AG08396 (cell line): ENCODE results near the gene CDK6.
"Not testable (repeated sequence)": the region's sequence is repeated elsewhere in the genome, so short reads cannot be mapped to it uniquely, and the experiment has no call there.

Experiments used
- DNase-seq: peaks from one replicate; pipeline ENCODE4 v3.0.0; 2012; ENCODE audit warnings: low spot score, mixed read lengths

The CDK6 gene

DNA sequence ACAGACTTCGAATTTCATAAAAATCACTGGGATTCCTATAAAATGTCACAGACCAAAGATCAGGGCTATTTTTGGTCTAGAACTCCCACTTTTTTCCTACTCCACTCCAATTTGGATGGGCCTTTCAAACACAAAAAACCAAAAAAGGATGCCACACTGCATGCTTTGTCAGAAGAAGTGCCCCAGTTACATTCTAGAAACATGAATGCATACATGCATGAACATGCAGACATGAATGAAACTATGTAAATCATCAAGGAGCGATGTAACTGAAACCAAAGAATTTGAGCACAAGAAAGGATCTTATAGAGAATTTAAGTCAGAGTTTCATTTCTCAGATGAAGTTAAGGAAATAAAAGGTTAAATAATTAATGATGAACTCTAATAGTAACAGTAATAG, 214.3 kb downstream of the CDK6 start:
- no peak for DNase-seq

DNA sequence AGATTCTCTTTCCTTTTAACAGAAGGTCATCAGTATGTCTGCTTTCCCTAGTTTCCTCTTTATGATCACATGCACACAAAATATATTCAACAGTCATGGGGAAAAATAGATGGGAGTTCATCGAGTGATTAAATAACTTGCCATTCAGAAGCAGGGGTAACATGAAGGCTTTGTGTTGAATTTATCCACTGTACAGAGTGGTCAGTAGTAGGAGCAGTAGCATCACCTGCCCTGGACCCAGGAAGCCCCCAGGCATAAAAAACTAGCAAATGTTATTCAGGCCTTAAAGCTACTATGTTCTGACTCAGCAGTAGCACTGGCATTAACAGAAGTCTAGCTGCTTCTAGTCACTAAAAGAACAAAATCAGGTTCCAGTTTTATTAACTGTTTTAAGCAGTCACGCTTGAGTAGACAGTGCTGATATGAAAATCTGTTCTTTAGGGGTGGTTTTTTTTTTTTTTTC, 214.8 kb downstream of the CDK6 start:
- no peak for DNase-seq

DNA sequence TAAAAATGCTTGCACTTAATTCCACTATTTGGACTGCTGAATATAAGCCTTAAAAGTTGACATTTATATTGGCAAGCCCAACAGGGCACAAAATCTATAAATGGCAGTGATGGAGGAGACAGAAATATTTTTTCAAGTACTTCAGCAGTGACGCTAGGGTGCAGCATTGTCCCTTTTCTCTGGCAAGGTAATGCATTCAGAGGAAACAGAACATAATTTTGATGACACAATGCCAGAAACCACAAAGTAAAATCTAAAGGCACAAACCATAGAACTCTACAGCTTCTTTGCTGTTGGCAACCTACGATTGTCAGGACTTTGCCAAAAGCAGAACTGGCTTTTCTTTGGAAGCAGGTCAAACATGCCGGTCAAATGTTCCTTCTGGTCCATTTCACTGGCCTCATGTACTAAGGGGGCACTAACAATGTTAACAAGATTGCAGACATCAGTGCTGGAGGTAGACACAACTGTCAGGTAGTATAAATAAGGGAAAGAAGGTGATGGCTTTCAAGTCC, 215.3 kb downstream of the CDK6 start:
- peak; percentile 28 for DNase-seq

DNA sequence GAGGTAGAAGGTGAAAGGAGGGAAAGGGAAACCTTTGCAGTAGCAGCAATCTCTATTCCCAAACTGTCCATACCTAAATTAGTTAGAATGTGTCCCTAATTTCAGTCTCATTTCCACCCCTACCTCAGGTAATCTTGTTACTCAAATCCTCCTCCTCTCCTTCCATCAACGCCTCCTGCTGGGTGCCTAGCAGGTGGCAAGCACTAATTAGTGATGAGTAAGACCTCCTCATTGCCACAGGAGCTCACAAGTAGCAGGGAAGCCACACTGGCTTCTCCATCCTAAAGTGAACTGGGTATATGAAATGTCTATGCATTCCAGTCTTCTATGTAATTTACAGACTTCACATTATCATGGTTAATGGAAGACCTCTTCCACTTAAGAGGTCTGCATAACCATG, 220.5 kb downstream of the CDK6 start:
- no peak for DNase-seq

DNA sequence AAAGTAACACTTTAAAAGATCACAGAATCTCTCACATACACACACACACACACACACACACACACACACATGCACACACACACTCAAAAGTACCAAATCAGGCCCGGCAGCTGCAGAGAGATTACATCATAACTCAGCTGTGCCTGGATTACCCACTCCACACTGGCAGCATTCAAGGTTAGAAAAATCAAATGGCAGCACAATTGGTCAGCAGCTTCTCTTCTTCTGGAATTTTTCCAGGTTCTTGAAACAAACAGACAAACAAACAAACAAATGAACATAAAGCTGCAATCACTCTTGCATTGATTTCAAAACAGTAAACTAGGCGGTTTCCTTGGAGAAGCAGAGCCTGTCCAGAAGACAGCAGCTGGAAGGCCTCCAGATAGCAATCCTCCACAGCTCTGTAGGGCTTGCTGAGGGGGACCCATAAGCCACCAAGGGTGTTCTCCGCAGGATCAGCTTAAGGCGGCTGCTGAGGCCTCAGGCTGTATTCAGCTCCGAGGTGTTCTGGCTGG, 221.7 kb downstream of the CDK6 start:
- no peak for DNase-seq

DNA sequence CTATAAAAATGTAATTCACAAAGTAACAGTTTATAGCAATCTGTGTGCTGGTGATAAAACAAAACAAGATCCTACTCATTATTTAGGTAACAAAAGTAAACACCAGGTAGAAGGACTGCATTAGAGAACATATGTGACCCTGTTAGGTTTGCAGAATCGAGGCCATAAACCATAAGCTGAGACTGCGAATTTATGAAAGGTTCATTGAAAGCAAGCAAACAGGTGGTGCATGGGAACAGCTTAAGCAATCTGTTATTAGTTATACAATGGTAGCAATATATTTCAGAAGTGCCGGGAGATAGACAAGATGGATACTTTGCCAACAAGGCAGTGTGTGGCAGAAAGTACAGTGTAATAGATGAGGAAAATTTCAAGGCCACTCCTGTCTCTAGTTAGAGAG, 222.7 kb downstream of the CDK6 start:
- no peak for DNase-seq

DNA sequence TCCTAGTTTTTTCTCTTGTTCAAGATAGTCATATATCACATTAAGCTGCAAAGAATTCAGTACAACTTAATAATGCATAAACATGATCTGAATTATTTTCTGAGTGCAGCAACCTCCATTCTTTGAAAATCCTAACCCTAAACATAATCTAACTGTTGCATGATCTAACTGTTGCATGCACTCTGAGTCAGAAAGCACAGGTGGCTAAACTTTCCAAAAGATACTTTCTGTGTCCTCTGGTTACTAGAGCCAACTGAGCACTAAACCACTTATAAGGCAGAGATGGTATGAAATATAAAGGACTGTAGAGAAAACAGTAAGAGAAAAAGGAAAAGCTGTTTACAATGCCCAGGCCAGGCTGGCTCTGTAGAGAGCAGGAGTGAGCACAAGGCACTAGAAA, 223.2 kb downstream of the CDK6 start:
- no peak for DNase-seq

DNA sequence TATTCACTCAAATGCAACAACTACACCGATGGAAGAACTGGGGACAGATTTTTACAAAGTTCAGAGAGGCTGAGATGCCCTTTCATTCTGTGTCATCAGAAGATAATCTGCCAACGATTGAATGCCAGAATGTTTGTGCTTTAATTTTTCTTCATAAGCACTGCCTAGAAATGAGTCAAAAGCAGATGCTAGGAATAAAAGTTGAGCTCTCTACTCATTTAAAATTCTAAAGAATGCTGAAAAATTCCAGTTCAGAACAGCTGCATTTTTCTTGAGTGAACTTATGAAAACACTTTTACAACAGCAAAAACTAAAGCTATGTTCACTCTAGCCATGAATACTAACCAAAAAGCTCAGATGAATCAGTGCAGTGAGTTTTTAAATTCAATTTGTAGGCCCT, 223.9 kb downstream of the CDK6 start:
- peak; percentile 63 for DNase-seq

DNA sequence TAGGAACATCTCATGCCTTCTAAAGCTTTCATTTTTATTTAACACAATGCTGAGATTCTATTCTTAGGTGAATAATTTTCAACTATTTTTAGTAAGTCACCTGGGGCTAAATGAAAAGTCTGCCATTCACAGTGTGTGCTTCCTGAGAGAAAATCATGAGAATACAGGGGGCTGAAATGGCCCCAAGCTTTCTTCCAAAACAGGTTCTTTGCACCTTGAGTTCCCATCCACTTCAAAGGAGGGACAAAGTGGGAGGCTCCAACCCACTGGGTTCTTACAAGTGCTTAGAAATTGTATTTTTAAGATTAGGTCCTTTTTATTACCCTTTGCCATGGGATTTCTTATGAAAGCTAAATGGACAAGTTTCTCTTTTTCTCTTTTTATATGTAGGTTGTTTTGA, 224.6 kb downstream of the CDK6 start:
- no peak for DNase-seq

DNA sequence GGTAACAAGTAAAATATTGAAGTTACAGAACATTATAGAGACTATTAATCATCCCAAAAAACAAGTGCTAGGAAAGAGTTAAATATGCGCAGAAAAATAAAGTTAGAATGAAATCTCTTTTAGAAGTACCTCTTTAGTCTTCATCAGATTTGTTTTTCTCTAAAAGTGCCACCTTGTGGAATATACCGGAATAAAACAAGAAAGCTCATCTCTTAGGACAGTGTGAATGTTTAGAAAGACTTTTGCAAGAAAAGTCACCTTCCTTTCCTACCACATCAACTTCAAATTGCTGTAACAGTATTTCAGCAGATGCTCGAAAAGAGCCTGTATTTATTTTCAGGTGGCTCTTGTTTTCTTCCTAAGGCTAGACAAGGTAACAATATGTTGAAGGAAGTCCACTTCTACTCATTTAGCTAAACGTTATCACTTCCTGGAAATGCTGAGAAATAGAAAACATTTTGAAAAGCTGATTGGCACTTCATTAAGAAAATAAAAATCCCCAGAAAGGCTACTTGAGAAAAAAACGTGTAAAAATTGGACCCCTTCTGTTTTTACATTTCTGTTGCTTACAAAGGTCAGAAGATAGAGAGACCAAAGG, 226.4 kb downstream of the CDK6 start:
- no peak for DNase-seq

DNA sequence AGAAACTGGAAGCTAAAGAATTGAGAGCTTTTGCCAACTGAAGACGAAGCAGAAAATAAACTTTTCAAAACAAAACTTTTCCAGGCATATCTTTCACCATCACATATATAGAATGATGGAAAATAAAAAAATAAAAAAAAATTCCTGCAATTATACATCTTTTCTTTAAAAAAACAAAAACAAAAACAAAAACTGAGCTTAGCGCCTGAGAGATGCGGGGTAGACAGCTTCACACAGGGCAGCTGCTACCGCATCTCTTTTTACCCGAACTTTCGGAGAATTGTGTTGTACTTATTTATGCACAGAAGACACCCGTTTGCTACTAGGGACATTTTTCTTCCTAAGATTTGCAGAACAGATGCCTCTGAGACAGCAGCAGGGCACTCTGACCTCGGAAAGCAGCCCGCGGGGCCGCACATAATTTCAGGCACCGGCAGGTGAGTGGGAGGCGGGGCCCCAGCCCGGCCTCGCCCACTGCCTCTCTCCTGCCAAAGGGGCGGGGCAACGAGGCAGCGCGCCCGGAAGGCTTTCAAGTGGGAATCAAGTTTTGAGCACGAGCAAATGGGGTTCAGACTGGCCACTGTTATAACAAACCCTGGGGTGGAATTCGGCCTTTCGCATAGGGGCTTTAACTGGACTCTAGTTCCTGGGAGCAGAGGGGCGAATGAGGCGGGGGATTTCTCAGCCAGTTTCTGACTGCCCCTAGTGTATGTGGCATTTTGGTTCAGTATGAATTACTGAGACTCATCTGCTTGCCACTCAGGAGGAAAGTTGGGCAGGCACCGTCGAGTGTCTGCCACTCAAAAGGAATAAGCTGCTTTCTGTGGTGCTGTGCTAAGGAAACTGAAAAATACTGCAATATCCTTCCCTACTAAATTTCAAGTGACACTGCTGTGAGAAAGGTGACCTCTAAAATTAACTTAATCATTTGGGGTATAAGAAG, 227.7 kb downstream of the CDK6 start:
- DNase-seq, result no peak

DNA sequence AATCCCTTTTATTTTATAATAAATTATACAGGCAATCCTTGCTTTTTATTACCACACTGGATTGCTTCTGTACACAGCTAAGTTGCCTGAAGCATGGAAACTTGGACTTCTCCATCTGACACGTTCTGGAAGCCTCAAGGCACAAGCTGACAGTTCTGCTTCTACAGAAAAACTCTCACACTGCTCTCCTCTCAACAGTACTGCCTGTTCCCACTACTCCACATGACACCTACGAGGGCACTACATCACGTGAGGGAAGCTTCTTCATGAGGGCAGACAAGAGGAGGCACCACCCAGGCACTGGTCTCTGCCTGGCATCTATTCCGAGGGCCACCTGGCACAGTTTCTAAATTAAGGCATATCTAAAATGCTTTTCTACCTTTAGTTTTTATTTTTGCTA, 229.4 kb downstream of the CDK6 start:
- no peak for DNase-seq

DNA sequence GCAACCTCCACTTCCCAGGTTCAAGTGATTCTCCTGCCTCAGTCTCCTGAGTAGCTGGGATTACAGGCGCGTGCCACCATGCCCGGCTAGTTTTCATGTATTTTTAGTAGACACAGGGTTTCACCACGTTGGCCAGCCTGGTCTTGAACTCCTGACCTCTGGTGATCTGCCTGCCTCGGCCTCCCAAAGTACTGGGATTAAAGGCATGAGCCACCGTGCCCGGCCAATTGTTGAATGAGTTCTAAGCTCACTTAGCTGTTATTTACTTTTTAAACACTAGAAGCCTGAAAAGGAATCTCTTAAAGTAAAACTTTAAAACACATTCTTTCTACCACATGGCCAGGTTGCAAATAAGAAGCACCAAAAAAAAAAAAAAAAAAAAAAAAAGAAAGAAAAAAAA, 231.9 kb downstream of the CDK6 start:
- DNase-seq, result not testable (repeated sequence)

DNA sequence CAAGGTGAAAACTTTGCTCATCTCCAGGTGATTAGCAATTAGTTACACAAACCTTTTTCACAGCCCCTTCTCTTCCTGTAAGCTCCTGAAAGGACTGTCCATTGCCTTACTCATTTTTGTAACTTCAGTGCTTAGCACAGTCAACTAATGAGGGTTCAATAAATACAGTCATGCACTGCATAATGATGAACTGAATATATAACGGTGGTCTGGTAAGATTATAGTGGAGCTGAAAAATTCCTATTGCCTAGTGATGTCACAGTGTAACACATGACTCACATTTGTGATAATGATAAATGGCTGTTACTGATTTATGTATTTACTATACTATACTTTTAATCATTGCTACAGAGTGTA, 233.3 kb downstream of the CDK6 start:
- DNase-seq, result no peak

DNA sequence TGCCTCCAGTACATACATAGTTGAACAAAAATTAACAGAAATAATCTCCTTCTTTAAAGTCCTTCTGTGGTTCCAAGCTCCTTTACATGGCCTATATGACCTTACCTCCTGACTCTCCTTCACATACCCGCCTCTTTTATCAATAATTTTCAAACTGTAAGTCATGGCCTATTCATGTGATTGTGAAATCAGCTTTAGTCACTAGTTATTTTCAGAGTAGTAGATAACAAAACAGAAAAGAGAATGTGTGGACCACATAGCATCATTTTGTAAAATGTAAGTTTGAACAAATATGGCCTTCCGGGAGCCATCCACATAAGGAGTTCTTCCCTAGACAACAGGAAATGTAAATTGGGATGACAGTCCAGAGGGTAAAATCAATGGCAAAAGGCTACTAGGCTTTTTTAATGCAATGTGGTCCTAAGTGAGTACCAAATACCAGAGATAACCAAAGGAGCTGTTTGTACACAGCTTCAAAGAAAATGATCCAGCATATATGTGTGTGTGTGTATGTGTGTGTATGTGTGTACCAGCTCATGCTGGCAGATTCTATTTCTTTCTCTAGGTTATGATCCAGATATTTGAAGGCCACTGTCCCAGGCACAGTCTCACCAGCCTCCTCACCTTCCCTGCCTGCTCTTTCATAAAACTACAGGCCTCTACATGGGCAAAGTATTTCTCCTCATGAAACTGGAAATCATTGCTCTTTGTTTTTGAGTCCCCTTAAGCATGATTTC, 233.9 kb downstream of the CDK6 start:
- no peak for DNase-seq

DNA sequence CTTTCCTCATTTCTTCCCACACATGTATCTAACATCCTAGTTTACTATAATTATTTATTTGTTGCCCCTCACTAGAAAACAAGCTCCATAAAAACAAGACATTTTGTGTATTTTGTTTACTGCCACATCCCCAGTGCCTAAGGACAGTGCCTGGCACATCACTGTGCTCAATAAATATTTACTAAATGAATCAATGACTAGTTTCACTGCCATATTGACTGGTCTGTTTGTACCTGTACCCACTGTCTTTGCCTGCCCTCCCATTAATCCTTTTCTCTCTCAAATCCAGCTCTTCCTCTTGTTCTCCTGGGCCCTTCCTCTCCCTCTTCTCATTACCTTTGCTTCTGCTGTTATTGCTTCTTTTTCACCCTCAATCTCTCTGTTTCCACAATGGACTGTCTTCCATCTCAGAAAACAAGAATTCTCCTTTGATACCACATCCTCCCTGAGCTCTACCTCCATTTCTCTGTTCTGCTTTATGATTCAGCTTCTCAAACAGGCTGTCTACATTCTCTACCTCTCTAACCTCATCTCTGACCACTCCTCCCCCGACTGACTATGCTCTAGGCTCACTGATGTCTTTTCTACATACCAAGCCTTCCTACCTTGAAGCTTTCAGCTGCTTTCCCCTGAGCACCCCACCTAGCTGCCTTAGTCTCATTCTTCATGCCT, 237.9 kb downstream of the CDK6 start:
- no peak for DNase-seq

DNA sequence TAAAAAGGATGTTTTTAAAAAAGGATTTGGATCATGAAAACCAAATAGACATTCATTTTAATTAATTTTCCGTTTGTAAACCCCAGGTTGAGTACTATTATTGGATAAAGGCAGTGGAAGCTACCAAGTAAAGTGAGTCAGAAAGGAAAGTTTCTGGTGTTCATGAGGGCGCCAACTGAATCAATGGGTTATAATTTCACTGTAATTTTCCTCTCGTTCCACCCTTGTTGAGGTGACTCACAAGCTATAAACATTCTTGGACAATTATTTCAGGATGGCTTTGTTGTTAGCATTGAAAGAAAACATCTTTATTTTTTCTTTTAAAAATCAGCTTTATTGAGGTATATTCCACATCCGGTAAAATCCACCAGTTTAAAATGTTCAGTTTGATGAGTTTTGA, 241.1 kb downstream of the CDK6 start:
- peak; percentile 38 for DNase-seq

DNA sequence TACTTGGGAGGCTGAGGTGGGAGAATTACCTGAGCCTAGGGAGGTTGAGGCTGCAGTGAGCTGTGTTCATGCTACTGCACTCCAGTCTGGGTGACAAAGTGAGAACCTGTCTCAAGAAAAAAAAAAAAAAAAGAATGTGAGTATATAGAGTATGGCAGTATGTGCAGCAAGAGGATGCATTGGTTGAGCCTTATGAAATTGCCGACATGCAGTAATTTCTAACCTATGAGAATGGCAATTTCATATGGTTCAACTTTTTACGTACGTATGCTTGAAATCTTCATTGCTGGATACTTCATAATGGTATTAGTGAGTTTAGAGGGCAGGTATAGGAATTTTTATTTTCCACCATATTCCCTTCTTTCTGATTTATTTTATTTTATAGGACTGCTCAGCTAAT, 241.6 kb downstream of the CDK6 start:
- DNase-seq, result no peak

DNA sequence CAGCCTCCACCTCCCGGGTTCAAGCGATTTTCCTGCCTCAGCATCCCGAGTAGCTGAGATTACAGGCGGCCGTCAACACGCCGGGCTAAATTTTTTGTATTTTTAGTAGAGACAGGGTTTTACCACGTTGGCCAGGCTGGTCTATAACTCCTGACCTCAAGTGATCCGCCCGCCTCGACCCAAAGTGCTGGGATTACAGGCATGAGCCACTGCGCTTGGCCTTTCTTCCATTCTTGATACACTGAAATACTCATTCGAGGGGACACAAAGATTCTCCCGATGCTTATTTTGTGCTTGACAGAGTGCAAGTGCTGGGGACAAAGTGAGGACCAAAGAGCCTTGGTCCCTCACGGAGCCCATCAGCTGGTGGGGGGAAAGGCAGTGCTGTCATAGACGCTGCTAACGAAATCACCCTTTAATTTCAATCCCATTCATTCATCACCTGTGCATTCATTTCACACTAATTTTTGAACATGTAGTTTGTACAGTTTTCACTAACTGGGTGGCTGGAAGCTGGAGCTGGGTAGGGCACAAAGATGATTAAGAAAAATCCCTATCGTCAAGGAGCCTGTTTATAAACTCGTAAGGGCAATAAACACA, 245.6 kb downstream of the CDK6 start:
- DNase-seq, result no peak

DNA sequence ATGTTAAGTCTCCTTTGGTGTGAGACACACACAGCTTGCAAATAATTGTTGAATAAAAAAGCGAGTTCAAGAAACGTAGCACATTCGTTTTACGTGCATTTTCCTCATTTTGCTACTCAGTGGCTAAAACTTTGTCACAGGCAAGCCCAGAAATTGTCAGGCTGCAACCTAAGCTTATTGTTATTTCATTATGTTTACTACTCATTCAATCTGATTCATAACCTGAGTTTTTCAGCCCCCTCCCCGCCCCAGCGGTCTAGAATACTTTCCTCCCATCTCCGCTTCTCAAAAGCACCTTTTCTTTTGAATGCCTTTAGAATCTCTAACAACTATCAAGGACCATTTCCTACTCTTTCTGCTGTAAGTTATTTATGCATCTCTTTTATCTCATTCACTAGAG, 247.3 kb downstream of the CDK6 start:
- DNase-seq, result no peak

DNA sequence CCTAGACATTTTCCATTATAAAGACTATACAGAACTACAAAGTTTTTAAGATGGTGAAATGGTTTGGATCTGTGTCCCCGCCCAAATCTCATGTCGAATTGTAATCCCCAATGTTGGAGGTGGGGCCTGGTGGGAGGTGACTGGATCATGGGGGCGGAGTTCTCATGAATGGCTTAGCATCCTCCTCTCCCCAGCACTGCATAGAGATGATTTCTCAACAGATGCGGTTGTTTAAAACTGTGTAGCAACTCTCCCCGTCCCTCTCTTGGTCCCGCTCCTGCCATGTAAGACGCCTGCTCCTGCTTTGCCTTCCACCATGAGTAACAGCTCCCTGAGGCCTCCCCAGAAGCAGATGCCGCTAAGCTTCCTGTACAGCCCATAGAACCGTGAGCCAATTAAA, 247.8 kb downstream of the CDK6 start:
- DNase-seq, result no peak

DNA sequence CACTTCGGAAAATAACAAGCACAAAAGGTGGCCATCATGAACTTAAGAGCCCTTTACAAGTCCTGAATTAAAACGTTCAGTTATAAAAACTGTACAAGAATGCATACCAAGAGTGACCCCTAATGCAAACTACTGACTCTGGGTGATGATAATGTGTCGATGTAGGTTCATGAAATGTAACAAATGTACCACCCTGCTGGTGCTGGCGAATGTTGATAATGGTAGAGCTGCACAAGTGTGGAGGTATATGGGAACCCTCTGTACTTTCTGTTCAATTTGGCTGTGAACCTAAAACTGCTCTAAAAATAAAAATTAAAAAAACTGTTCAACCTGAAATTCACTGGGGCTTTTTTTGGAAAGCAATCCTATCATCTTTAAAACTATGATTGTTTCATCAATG, 249.5 kb downstream of the CDK6 start:
- no peak for DNase-seq
